IMR-90 (cell line): ENCODE measurements around the gene PLEKHG5. TPM values are rescaled to one million over a fixed set of nuclear protein-coding genes. Genes with fewer than 3 reads are reported as not detected.
"Not testable (repeated sequence)": the region's sequence is repeated elsewhere in the genome, so short reads cannot be mapped to it uniquely, and the experiment has no call there.

Source experiments
- ATAC-seq: fragments of 200-7000 bp; cut with Tn5 transposase; 2 replicates; pipeline ENCODE4 v1.9.1; 2020; ENCODE audit warnings: low read depth, mild to moderate bottlenecking, moderate library complexity
- BruUV-seq: library from RNA; stranded (reverse); fragments of 400-500 nt; replicated peaks from 2 replicates; lab custom pipeline; 2021; lab: Mats Ljungman, UMichigan
- CTCF ChIA-PET: fragments of 300-600 bp; formaldehyde crosslinking; extraction: SDS; loops from one replicate; lab custom pipeline; 2021; ENCODE audit warnings: antibody characterized with exemption; lab: Yijun Ruan, JAX
- POLR2A ChIA-PET: fragments of 300-600 bp; sonication (Branson Sonifier 250); formaldehyde crosslinking; loops from one replicate; lab custom pipeline; 2022; ENCODE audit warnings: antibody characterized with exemption; ENCODE audit not compliant: unreplicated experiment; lab: Charles Lee
- DNase-seq: peaks from one replicate; pipeline ENCODE4 v3.0.0; 2013
- H2AFZ ChIP-seq: replicated peaks from 2 replicates; pipeline ENCODE3; 2013; ENCODE audit warnings: low read length, mild to moderate bottlenecking; ENCODE audit not compliant: poor library complexity
- H2AK5ac ChIP-seq: 2 replicates; pipeline ENCODE4 v1.6.1; 2013; ENCODE audit warnings: low read depth, low read length, inconsistent platforms
- H2AK9ac ChIP-seq: replicated peaks from 2 replicates; pipeline ENCODE3; 2013; ENCODE audit warnings: mild to moderate bottlenecking, low read depth, low read length, moderate library complexity; ENCODE audit not compliant: poor library complexity
- H2BK120ac ChIP-seq: 2 replicates; pipeline ENCODE4 v1.6.1; 2013; ENCODE audit warnings: low read depth, low read length, inconsistent platforms
- H2BK15ac ChIP-seq: 3 replicates; pipeline ENCODE4 v1.6.1; 2013; ENCODE audit warnings: low read depth, low read length, inconsistent platforms
- H2BK20ac ChIP-seq: 2 replicates; pipeline ENCODE4 v1.6.1; 2013; ENCODE audit warnings: low read depth, mild to moderate bottlenecking, inconsistent platforms, low read length, moderate library complexity
- H2BK5ac ChIP-seq: 2 replicates; pipeline ENCODE4 v1.6.1; 2013; ENCODE audit warnings: mild to moderate bottlenecking, low read depth, low read length, inconsistent platforms; ENCODE audit not compliant: poor library complexity, severe bottlenecking
- H3K14ac ChIP-seq: replicated peaks from 2 replicates; pipeline ENCODE4 v1.6.1; 2013; ENCODE audit warnings: low read depth, low read length, inconsistent platforms
- H3K18ac ChIP-seq: 2 replicates; pipeline ENCODE4 v1.6.1; 2013; ENCODE audit warnings: low read depth, low read length, control low read depth
- H3K23ac ChIP-seq: 2 replicates; pipeline ENCODE4 v1.6.1; 2013; ENCODE audit warnings: low read depth, low read length, inconsistent platforms
- H3K27ac ChIP-seq: 2 replicates; pipeline ENCODE4 v1.5.1; 2013; ENCODE audit warnings: mild to moderate bottlenecking, control low read depth, low read length; ENCODE audit not compliant: insufficient read depth
- H3K27me3 ChIP-seq: 2 replicates; pipeline ENCODE4 v1.6.1; 2013; ENCODE audit warnings: low read length; ENCODE audit not compliant: control insufficient read depth, insufficient read depth
- H3K36me3 ChIP-seq: 2 replicates; pipeline ENCODE4 v1.6.1; 2013; ENCODE audit warnings: low read length, mixed read lengths; ENCODE audit not compliant: control insufficient read depth, insufficient read depth
- H3K4ac ChIP-seq: 2 replicates; pipeline ENCODE4 v1.6.1; 2013; ENCODE audit warnings: low read depth, low read length, inconsistent platforms
- H3K4me1 ChIP-seq: 2 replicates; pipeline ENCODE4 v1.6.1; 2013; ENCODE audit warnings: low read length, mixed read lengths; ENCODE audit not compliant: control insufficient read depth, insufficient read depth
- H3K4me2 ChIP-seq: 2 replicates; pipeline ENCODE4 v1.6.1; 2013; ENCODE audit warnings: low read depth, mild to moderate bottlenecking, control low read depth, low read length, moderate library complexity
- H3K4me3 ChIP-seq: 2 replicates; pipeline ENCODE4 v1.5.1; 2013; ENCODE audit warnings: low read depth, mild to moderate bottlenecking, control low read depth, low read length, moderate library complexity; ENCODE audit not compliant: insufficient read depth
- H3K56ac ChIP-seq: 2 replicates; pipeline ENCODE4 v1.6.1; 2013; ENCODE audit warnings: low read length, inconsistent platforms; ENCODE audit not compliant: insufficient read depth; ENCODE audit errors: extremely low read depth
- H3K79me1 ChIP-seq, 2 experiments: 2 replicates each; pipeline ENCODE4 v1.6.1; 2013; ENCODE audit warnings: low read length in 2 of 2, inconsistent platforms in 1 of 2, low read depth in 1 of 2
- H3K9ac ChIP-seq: 2 replicates; pipeline ENCODE4 v1.6.1; 2013; ENCODE audit warnings: low read depth, low read length, control low read depth
- H3K9me1 ChIP-seq: 2 replicates; pipeline ENCODE4 v1.6.1; 2013; ENCODE audit warnings: low read length, inconsistent platforms; ENCODE audit not compliant: insufficient read depth
- H3K9me3 ChIP-seq: 2 replicates; pipeline ENCODE4 v1.6.1; 2013; ENCODE audit warnings: low read length; ENCODE audit not compliant: control insufficient read depth, insufficient read depth
- H4K20me1 ChIP-seq: 2 replicates; pipeline ENCODE4 v1.6.1; 2013; ENCODE audit warnings: low read length, inconsistent platforms; ENCODE audit not compliant: insufficient read depth
- H4K5ac ChIP-seq: 2 replicates; pipeline ENCODE4 v1.6.1; 2013; ENCODE audit warnings: mild to moderate bottlenecking, low read depth, low read length, control low read depth
- H4K8ac ChIP-seq, 2 experiments: 2 replicates each; pipeline ENCODE4 v1.6.1; 2013; ENCODE audit warnings: low read depth in 2 of 2, low read length in 2 of 2, control low read depth in 1 of 2, inconsistent platforms in 1 of 2
- H4K91ac ChIP-seq: 2 replicates; pipeline ENCODE4 v1.6.1; 2013; ENCODE audit warnings: low read depth, low read length, inconsistent platforms; ENCODE audit not compliant: insufficient read depth
- ELK1 ChIP-seq: fragments of 150-350 bp; IDR thresholded peaks from 2 replicates; pipeline ENCODE4 v1.6.1; 2016; ENCODE audit warnings: low read depth, mild to moderate bottlenecking, low read length, moderate library complexity, borderline replicate concordance
- MAFK ChIP-seq: IDR thresholded peaks from 2 replicates; pipeline ENCODE4 v1.6.1; 2012; ENCODE audit warnings: low read depth, low read length, improper control_type of control experiment
- USF2 ChIP-seq: fragments of 150-350 bp; IDR thresholded peaks from 2 replicates; pipeline ENCODE4 v1.6.1; 2017; ENCODE audit warnings: mild to moderate bottlenecking, antibody characterized with exemption, low read length, low read depth
- WGBS, 2 experiments: methylation state at CpG; one replicate each; pipeline versions ENCODE4 v1.1.5 to v1.1.7; 2013; ENCODE audit warnings: missing lambda C conversion rate in 2 of 2; ENCODE audit not compliant: insufficient read length in 1 of 2; ENCODE audit errors: extremely low coverage in 2 of 2; 5-methylcytosine and 5-hydroxymethylcytosine counted together
- dilution Hi-C: fragments of 300-500 bp; cut with HindIII; formaldehyde crosslinking; loops from one replicate; pipeline ENCODE4 v1.14.3; 2018; ENCODE audit warnings: low sequenced_read_pairs; ENCODE audit not compliant: unreplicated experiment
- in situ Hi-C: fragments of 300-500 bp; cut with MboI; formaldehyde crosslinking; loops from 3 replicates; pipeline ENCODE4 v1.14.3; 2019; ENCODE audit warnings: low sequenced_read_pairs, inconsistent platforms, mixed read lengths
- intact Hi-C: fragments of 100-400 bp; cut with micrococcal nuclease; formaldehyde crosslinking; loops from 2 replicates; pipeline ENCODE4 v1.10.0; 2022
- polyA plus RNA-seq, 3 experiments: library from polyadenylated mRNA; depleted of rRNA; stranded (reverse); fragments of >200 nt; gene quantifications; 2 replicates each; pipeline ENCODE4 v1.2.3, GENCODE V29; 2012; ENCODE audit warnings: low replicate concordance in 1 of 3
- total RNA-seq: library from RNA; depleted of rRNA; stranded (reverse); fragments of >200 nt; gene quantifications from 2 replicates; pipeline ENCODE4 v1.2.3, GENCODE V29; 2012

PLEKHG5 gene
- total and polyA plus RNA-seq, 2 of the 4 experiments (the other 2 are of a cell fraction) = 4.8 to 11.6 TPM

- no peak for TF ChIP-seq USF2
- no peak for TF ChIP-seq ELK1
- no peak for TF ChIP-seq MAFK
Observed at GRCh38 chr1:6446665-6447015, 44.8 kb downstream of the PLEKHG5 start (continued).

GRCh38 chr1:6445929-6446328, 45.5 kb downstream of the PLEKHG5 start:
- CTCF ChIA-PET = not testable (repeated sequence)

More at GRCh38 chr1:6445929-6446328, 45.5 kb downstream of the PLEKHG5 start:
- H3K4me3 ChIP-seq, H3K36me3 ChIP-seq, H3K9ac ChIP-seq, dilution Hi-C loops, H3K79me1 ChIP-seq, H2BK5ac ChIP-seq, H3K56ac ChIP-seq, H2AK9ac ChIP-seq, H2AFZ ChIP-seq, H3K14ac ChIP-seq, H2BK15ac ChIP-seq, H3K27ac ChIP-seq, intact Hi-C loops, DNase-seq, H4K91ac ChIP-seq, H2BK120ac ChIP-seq, H4K8ac ChIP-seq, H3K4me1 ChIP-seq, ATAC-seq, H2AK5ac ChIP-seq, H4K20me1 ChIP-seq, H3K23ac ChIP-seq, in situ Hi-C loops, H3K18ac ChIP-seq, H4K5ac ChIP-seq, BruUV-seq, H3K4ac ChIP-seq, H3K4me2 ChIP-seq, H3K9me3 ChIP-seq, H2BK20ac ChIP-seq, H3K9me1 ChIP-seq, POLR2A ChIA-PET: not testable (repeated sequence)
- H3K27me3 ChIP-seq = peaks cover 68% of the 10 kb centered on the region
- no CpG with 5 or more reads among the region's 4 CpGs for WGBS, 2 experiments
